GM19324 (cell line): ENCODE results near the gene PIGQ.

Experiments
- ATAC-seq: cut with Tn5 transposase; IDR thresholded peaks from one replicate; pipeline ENCODE4 v1.9.1; 2021; ENCODE audit warnings: mild to moderate bottlenecking, moderate library complexity; ENCODE audit not compliant: unreplicated experiment, low FRiP score

The PIGQ gene

GRCh38 chr16:554297-554621 lies 15.5 kb upstream of the PIGQ start:
- no peak for ATAC-seq

GRCh38 chr16:554640-555365 lies 15.0 kb upstream of the PIGQ start:
- no peak for ATAC-seq

GRCh38 chr16:555528-556473 lies 14.0 kb upstream of the PIGQ start:
- no peak for ATAC-seq

- no peak for ATAC-seq
Measured at GRCh38 chr16:556474-557173, 13.1 kb upstream of the PIGQ start.

- ATAC-seq = no peak
Measured at GRCh38 chr16:557463-558297, 12.1 kb upstream of the PIGQ start.

GRCh38 chr16:558298-559020 lies 11.3 kb upstream of the PIGQ start:
- no peak for ATAC-seq

GRCh38 chr16:559021-559380 lies 10.8 kb upstream of the PIGQ start:
- ATAC-seq = no peak

GRCh38 chr16:559411-560203 lies 10.2 kb upstream of the PIGQ start:
- no peak for ATAC-seq

- no peak for ATAC-seq
Measured at GRCh38 chr16:560204-560700, 9.5 kb upstream of the PIGQ start, which contains the start of gene PRR35. PRR35 (plus strand) TSS chr16:560394; CDS start chr16:563295, 2,901 bp downstream.

GRCh38 chr16:560701-561412 lies 8.9 kb upstream of the PIGQ start:
- no peak for ATAC-seq

GRCh38 chr16:561413-561794 lies 8.4 kb upstream of the PIGQ start:
- no peak for ATAC-seq

GRCh38 chr16:561957-562938 lies 7.5 kb upstream of the PIGQ start:
- ATAC-seq = no peak

- ATAC-seq = no peak
Measured at GRCh38 chr16:563072-563644, 6.6 kb upstream of the PIGQ start.

- ATAC-seq = no peak
Measured at GRCh38 chr16:564690-565418, 4.9 kb upstream of the PIGQ start.

- no peak for ATAC-seq
Measured at GRCh38 chr16:565419-566330, 4.1 kb upstream of the PIGQ start.
